Neural cell (in vitro differentiated cells): ENCODE data around the gene PRR14. TPM values are rescaled to one million over a fixed set of nuclear protein-coding genes. Genes with fewer than 3 reads are reported as not detected.

ENCODE experiments used
- H2AFZ ChIP-seq: fragments of 200-600, 300-800 bp; sonication (generic), shearing (Covaris generic); 2 replicates; pipeline ENCODE4 v1.6.0; 2014; ENCODE audit warnings: low read depth, mild to moderate bottlenecking, antibody characterized with exemption, low read length, moderate library complexity
- H3F3A ChIP-seq: fragments of 200-600 bp; shearing (Covaris generic); 2 replicates; pipeline ENCODE4 v1.6.1; 2016; ENCODE audit warnings: mild to moderate bottlenecking, moderate library complexity, mixed read lengths, antibody characterized with exemption, low read length; ENCODE audit not compliant: insufficient read depth, poor library complexity, severe bottlenecking
- H3K27ac ChIP-seq: fragments of 200-600, 300-800 bp; sonication (generic), shearing (Covaris generic); 2 replicates; pipeline ENCODE4 v1.5.1; 2014; ENCODE audit warnings: mild to moderate bottlenecking, low read length, moderate library complexity
- H3K27me3 ChIP-seq: fragments of 300-800, 200-600 bp; sonication (generic), shearing (Covaris generic); 2 replicates; pipeline ENCODE4 v1.6.0; 2014; ENCODE audit warnings: mild to moderate bottlenecking, low read depth, low read length, moderate library complexity; ENCODE audit not compliant: insufficient read depth
- H3K36me3 ChIP-seq: fragments of 300-800, 200-600 bp; sonication (generic), shearing (Covaris generic); 2 replicates; pipeline ENCODE4 v1.5.1; 2014; ENCODE audit warnings: mild to moderate bottlenecking, antibody characterized with exemption, low read length, moderate library complexity; ENCODE audit not compliant: insufficient read depth
- H3K4me2 ChIP-seq: fragments of 300-800, 200-600 bp; sonication (generic), shearing (Covaris generic); 2 replicates; pipeline ENCODE4 v1.6.0; 2014; ENCODE audit warnings: mild to moderate bottlenecking, low read length
- H3K4me3 ChIP-seq: fragments of 300-800, 200-600 bp; sonication (generic), shearing (Covaris generic); 2 replicates; pipeline ENCODE4 v1.5.1; 2014; ENCODE audit warnings: mild to moderate bottlenecking, low read length, moderate library complexity
- H3K79me2 ChIP-seq: fragments of 200-600 bp; shearing (Covaris generic); replicated peaks from 2 replicates; pipeline ENCODE4 v1.6.0; 2014; ENCODE audit warnings: mild to moderate bottlenecking, low read length, moderate library complexity; ENCODE audit not compliant: insufficient read depth
- H3K9ac ChIP-seq: fragments of 300-800, 200-600 bp; sonication (generic), shearing (Covaris generic); 2 replicates; pipeline ENCODE4 v1.6.1; 2016; ENCODE audit warnings: mild to moderate bottlenecking, low read length, mixed read lengths
- H3K9me2 ChIP-seq: fragments of 200-600 bp; shearing (Covaris generic); 2 replicates; pipeline ENCODE4 v1.6.1; 2016; ENCODE audit warnings: mild to moderate bottlenecking, low read length, mixed read lengths; ENCODE audit not compliant: insufficient read depth
- H3K9me3 ChIP-seq: fragments of 200-600, 300-800 bp; sonication (generic), shearing (Covaris generic); 2 replicates; pipeline ENCODE4 v1.6.1; 2016; ENCODE audit warnings: mild to moderate bottlenecking, mixed run types, low read length, moderate library complexity, mixed read lengths
- H4K20me1 ChIP-seq: fragments of 200-600 bp; shearing (Covaris generic); 2 replicates; pipeline ENCODE4 v1.6.1; 2016; ENCODE audit warnings: mild to moderate bottlenecking, mixed run types; ENCODE audit not compliant: insufficient read depth
- CTCF ChIP-seq: fragments of 450-650 bp; IDR thresholded peaks from 2 replicates; pipeline ENCODE4 v1.5.1; 2014; ENCODE audit warnings: antibody characterized with exemption, mild to moderate bottlenecking, moderate library complexity; ENCODE audit not compliant: poor library complexity, severe bottlenecking
- EP300 ChIP-seq: fragments of 450-650 bp; conservative IDR thresholded peaks from 2 replicates; pipeline ENCODE4 v1.6.1; 2014; ENCODE audit warnings: antibody characterized with exemption, mild to moderate bottlenecking, moderate library complexity; ENCODE audit not compliant: poor library complexity, severe bottlenecking
- EZH2 ChIP-seq: fragments of 200-600, 300-800 bp; shearing (Covaris generic), sonication (generic); IDR thresholded peaks from 2 replicates; pipeline ENCODE4 v1.6.1; 2014; ENCODE audit warnings: antibody characterized with exemption, low read length, borderline replicate concordance, mild to moderate bottlenecking; ENCODE audit not compliant: insufficient read depth, poor library complexity, severe bottlenecking
- MXI1 ChIP-seq: fragments of 450-650 bp; conservative IDR thresholded peaks from 2 replicates; pipeline ENCODE4 v1.6.1; 2014; ENCODE audit warnings: antibody characterized with exemption, mild to moderate bottlenecking; ENCODE audit not compliant: poor library complexity, severe bottlenecking
- POLR2AphosphoS5 ChIP-seq: IDR thresholded peaks from 2 replicates; pipeline ENCODE4 v1.6.1; 2012
- RAD21 ChIP-seq: fragments of 450-650 bp; conservative IDR thresholded peaks from 2 replicates; pipeline ENCODE4 v1.6.1; 2014; ENCODE audit warnings: antibody characterized with exemption, mild to moderate bottlenecking, moderate library complexity
- REST ChIP-seq: IDR thresholded peaks from 2 replicates; pipeline ENCODE4 v1.6.1; 2012; ENCODE audit warnings: borderline replicate concordance
- SMC3 ChIP-seq: fragments of 450-650 bp; conservative IDR thresholded peaks from 2 replicates; pipeline ENCODE4 v1.6.1; 2014; ENCODE audit warnings: antibody characterized with exemption, mild to moderate bottlenecking, moderate library complexity; ENCODE audit not compliant: poor library complexity
- TAF1 ChIP-seq: IDR thresholded peaks from 2 replicates; pipeline ENCODE4 v1.6.1; 2012; ENCODE audit warnings: low read depth
- polyA plus RNA-seq: library from polyadenylated mRNA; depleted of rRNA; stranded (reverse); fragments of >200 nt; gene quantifications from 2 replicates; pipeline ENCODE4 v1.2.3, GENCODE V29; 2014

PRR14 gene
- polyA plus RNA-seq, 1 donor from 2014 or later: 23.3 TPM

DNA sequence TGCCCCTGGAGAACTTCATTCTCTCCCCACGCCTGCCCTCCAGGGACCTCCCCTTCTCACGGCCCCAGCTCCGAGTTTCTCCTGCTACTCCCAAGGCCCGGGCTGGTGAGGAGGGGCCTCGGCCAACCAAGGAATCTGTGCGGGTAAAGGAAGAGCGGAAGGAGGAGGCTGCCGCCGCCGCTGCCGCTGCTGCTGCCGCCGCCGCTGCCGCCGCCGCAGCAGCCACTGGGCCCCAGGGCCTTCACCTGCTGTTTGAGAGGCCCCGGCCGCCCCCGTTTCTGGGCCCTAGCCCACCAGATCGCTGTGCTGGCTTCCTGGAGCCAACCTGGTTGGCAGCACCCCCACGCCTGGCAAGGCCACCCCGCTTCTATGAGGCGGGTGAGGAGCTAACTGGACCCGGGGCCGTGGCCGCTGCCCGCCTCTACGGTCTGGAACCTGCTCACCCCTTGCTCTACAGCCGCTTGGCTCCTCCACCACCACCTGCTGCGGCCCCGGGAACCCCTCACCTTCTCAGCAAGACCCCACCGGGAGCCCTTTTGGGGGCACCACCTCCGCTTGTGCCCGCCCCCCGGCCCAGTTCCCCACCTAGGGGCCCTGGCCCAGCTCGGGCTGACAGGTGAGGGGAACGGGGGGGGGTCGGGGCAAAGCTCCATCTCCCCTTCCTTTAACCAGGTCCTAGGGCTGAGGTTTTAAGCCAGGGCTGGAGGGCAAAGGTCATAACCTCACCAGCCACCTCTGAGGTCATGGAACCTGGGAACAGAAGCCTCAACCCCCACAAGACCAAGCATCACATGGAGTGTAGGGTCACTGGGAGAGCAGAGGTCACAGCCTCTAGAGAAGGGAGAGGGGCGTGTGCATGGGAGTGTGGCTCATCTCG, 18.5 kb downstream of the PRR14 start:
- H3K27me3 ChIP-seq: no peaks in the 10 kb centered on the region
- no peaks in the 10 kb centered on the region for H3K36me3 ChIP-seq

More for the DNA sequence above, 18.5 kb downstream of the PRR14 start:
- Histone ChIP-seq H3K27ac (no peak overlapping the region), H3F3A (no peaks in the 10 kb centered on the region), H3K9me3 (no peaks in the 10 kb centered on the region), H3K4me2 (no peak overlapping the region), H3K79me2 (no peaks in the 10 kb centered on the region), H3K9me2 (no peaks in the 10 kb centered on the region), H3K9ac (no peak overlapping the region), H2AFZ (no peak overlapping the region), H4K20me1 (no peaks in the 10 kb centered on the region), H3K4me3 (no peak overlapping the region)
- TF ChIP-seq REST (no peak), EZH2 (no peak), TAF1 (no peak), POLR2AphosphoS5 (no peak), SMC3 (no peak), RAD21 (no peak), CTCF (no peak), EP300 (no peak), MXI1 (no peak)
